A549 (cell line): ENCODE data around the gene FOXC2.

Source experiments
- CBX2 ChIP-seq: fragments of 200-600 bp; sonication (generic); IDR thresholded peaks from 2 replicates; pipeline ENCODE4 v1.6.1; 2016; ENCODE audit warnings: low read depth, mild to moderate bottlenecking, borderline replicate concordance
- CHD2 ChIP-seq: fragments of 150-350 bp; IDR thresholded peaks from 2 replicates; pipeline ENCODE4 v1.6.1; 2014; ENCODE audit warnings: low read length; ENCODE audit not compliant: partially characterized antibody
- CHD4 ChIP-seq: fragments of 200-600 bp; sonication (generic); IDR thresholded peaks from 2 replicates; pipeline ENCODE4 v1.6.1; 2016; ENCODE audit warnings: antibody characterized with exemption, mild to moderate bottlenecking, borderline replicate concordance
- CTCF ChIP-seq: fragments of >200 bp; sonication (Bioruptor Twin); formaldehyde crosslinking; IDR thresholded peaks from 3 replicates; pipeline ENCODE4 v1.5.1; 2016
- EP300 ChIP-seq, 2 experiments: fragments of >200 bp; sonication (Bioruptor Twin); formaldehyde crosslinking; IDR thresholded peaks; 2 replicates in 1 of 2; 3 replicates in 1 of 2; pipeline ENCODE4 v1.6.1; 2016 to 2017
- ESRRA ChIP-seq: fragments of 150-350 bp; IDR thresholded peaks from 2 replicates; pipeline ENCODE4 v1.6.1; 2014; ENCODE audit warnings: mild to moderate bottlenecking, low read length, borderline replicate concordance
- MAFK ChIP-seq: fragments of 450-650 bp; IDR thresholded peaks from 2 replicates; pipeline ENCODE4 v1.6.1; 2014; ENCODE audit not compliant: partially characterized antibody
- MAX ChIP-seq: IDR thresholded peaks from 2 replicates; pipeline ENCODE4 v1.6.1; 2012
- POLR2A ChIP-seq: IDR thresholded peaks from 2 replicates; pipeline ENCODE4 v1.6.1; 2012; ENCODE audit warnings: mild to moderate bottlenecking, low read length
- RCOR1 ChIP-seq: fragments of 150-350 bp; IDR thresholded peaks from 2 replicates; pipeline ENCODE4 v1.6.1; 2014; ENCODE audit warnings: antibody characterized with exemption, low read length, low read depth
- REST ChIP-seq: fragments of 200-600 bp; sonication (generic); IDR thresholded peaks from 2 replicates; pipeline ENCODE4 v1.6.1; 2016; ENCODE audit warnings: antibody characterized with exemption, mild to moderate bottlenecking, moderate library complexity
- SREBF2 ChIP-seq: fragments of 450-650 bp; IDR thresholded peaks from 2 replicates; pipeline ENCODE4 v1.6.1; 2014; ENCODE audit warnings: mild to moderate bottlenecking, moderate library complexity

- TF ChIP-seq POLR2A, result no peak
- TF ChIP-seq CHD4, result no peak
- TF ChIP-seq MAFK, result no peak
- TF ChIP-seq CTCF, result no peak
- 0 out of 2 replicates have a peak, but pooled peaks have one; percentile 8 for TF ChIP-seq MAX
- TF ChIP-seq ESRRA, result no peak
- TF ChIP-seq CBX2, result no peak
- no peak for TF ChIP-seq SREBF2
- TF ChIP-seq REST, result no peak
- TF ChIP-seq EP300 (IDR thresholded peaks at IDR 0.05), result no peak
- no peak for TF ChIP-seq CHD2
- TF ChIP-seq RCOR1, result no peak
Measured at GRCh38 chr16:86566966-86567700, 504 bp downstream of the FOXC2 start.
